ENCODE results near the gene CTDP1. TPM values are rescaled to one million over a fixed set of nuclear protein-coding genes. Genes with fewer than 3 reads are reported as not detected.

Gene CTDP1
- total RNA-seq, 1 experiment from 2014 or later = 6.2 TPM

DNA sequence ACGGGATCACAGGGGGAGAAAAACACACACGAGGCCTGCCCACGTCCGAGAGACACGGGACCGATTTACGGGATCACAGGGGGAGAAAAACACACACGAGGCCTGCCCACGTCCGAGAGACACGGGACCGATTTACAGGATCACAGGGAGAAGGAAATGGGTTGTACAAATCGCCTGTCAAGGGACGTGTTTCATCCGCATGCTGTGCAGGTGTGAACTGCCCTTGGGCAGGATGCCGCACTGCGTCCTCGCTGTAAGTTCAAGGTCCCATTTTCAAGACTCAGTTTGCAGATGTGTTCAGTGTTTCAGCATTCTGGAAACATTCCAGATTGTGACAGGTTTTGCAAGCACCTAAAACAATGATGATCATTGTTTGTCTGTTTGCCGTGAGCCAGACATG is 115.8 kb downstream of the CTDP1 start:
- DNase-seq (ENCODE audit: low read depth) = no peak

DNA sequence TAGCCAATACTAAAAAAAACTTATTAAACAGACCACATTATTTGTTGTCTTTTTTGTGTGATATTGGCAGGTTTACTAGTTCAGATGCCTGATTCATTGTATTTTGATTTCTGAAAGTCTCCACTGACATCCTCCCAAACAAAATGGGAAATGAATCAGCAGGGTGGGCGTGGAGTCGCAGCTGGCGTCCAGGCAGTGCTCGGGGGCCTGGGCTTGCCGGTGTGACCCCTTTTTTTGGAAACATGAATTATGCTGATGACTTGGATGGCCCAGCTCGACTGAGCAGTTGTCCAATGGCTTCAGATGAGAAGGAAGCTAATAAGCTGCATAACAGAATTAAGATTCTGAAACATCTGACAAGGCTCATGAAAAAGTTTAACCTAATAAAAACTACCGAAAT is 116.4 kb downstream of the CTDP1 start:
- no peak for DNase-seq (ENCODE audit: low read depth)

DNA sequence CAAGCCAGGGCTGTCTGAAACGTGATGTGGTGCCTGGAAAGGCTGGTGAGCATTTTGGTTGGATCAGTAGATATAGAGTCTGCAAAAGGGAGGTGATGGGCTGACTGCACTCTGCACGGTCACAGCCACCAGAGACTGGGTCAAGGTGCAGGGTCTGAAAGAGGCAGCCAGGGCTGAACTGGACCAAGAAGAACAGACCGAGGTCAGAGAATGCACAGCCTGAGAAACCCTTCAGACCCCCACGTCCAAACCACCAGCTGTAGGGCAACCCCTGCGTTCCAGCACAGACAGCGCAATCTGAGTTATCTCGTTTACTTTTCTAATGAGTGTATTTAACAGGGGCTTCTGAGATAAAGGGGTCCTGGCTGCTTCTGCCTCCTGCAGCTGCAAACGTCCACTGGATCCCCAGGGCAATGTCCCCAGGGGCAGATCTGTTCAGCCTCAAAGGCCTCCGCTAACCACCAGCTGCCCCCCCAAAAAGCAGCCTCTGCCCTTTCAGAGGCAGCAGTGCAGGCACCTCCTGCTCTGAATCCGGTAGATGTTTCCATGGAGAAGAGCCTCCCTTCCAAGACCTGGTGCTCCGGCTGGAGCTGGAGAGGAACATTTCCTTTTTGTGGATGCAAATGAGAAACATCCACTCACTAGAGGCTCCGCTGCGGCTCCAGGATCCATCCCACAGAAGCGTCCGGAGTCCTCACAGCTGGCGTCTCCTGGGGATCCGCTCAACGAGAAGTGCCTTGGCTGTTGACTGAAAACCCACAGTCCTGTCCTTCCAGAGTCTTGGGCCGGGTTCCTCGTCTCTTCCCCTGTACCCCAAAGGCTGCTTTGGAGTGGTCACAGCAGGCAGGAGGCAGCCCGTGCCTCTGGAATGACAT is 117.2 kb downstream of the CTDP1 start:
- DNase-seq (ENCODE audit: low read depth) = no peak

DNA sequence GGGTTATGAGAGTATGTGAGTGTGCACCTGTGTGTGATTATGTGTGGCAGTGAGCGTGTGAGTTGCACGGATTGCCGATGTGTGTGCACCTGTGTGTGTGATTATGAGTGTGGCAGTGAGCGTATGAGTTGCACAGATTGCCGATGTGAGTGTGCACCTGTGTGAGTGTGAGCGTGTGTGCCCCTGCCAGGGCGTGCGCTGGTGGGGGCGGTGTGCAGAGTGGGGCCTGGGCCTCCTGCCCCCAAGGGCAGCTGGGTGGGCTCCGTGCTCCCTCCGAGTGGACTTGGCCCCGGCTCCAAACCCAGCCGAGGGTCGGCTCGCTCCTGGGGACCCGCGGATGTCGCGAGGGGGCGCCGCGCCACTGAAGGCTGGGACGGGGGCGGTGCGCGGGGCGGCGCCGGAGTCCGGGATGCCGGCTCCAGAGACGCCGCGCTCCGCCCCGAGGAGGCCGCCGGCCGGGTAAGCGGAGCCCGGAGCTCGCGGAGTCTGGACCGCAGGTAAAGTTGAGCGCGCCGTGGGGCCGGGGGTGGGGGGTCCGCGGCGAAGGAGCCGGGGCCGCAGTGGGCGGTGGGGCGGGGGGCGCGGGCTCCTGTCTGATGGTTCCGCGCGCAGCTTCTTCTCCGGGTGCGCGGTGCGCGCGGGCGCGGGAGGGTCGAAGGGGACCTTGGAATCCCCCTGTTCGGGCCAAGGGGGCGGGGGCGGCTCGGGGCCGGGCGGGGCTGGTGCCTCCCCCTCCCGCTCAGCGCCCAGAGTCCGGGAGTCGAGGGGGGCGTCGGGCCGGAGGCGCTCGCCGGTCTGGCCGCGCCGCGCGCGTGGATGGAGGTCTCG is 118.1 kb downstream of the CTDP1 start, which contains the start of gene KCNG2:
Gene KCNG2 (plus strand): TSS at position 421 of the 828 bp plus-strand sequence. CDS start 65,730 bp downstream, outside the sequence.
- no peak for DNase-seq (ENCODE audit: low read depth)

DNA sequence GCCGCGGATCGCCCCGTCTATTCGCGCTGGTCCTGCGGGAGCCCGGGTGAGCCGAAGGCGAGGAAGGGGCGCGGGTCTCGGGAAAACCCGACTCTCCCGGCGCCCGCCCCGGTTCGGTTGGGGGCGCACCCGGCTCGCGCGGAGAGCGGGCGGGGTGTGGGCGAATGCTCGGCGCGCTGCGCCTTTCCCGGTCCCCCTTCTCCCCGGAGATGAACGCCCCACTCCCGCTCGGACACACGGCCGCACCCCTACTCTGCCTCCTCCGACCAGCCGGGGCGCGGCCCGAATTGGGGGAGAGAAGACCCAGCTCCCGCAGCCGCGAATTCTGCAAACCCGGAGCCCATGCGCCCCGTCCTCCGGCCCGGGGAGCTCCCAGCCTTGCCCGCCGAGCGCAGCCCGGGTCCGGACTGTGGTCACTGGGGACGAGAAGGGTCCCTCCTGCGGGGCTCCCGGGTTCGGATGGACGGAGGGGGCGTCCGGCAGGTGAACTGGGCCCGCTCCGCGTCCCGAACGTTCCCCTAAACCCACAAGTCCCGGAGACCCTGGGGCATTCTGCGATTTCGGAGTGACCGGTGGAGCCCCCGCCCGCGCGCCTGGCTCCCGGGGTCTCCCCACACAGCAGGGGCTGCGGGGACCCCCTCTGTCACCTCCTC is 118.9 kb downstream of the CTDP1 start:
- no peak for DNase-seq (ENCODE audit: low read depth)

DNA sequence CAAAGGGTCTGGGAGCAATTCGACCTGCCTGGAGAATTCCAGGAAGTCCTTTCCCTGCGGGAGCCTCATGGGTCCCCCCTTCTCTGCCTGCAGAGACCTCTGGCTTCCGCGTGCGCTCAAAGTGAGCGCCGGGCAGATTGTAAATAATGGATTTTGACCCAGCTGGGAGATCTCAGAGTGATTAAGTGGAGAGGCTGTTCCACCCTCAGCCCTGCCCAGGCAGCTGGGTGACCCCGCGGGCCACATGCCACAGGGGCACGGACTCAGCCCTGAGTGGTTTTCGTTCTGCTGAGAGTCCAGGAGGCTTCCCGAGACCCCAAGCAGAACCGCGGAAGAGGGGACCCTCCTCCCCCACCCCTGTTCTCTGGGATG is 119.4 kb downstream of the CTDP1 start:
- DNase-seq (ENCODE audit: low read depth) = no peak

DNA sequence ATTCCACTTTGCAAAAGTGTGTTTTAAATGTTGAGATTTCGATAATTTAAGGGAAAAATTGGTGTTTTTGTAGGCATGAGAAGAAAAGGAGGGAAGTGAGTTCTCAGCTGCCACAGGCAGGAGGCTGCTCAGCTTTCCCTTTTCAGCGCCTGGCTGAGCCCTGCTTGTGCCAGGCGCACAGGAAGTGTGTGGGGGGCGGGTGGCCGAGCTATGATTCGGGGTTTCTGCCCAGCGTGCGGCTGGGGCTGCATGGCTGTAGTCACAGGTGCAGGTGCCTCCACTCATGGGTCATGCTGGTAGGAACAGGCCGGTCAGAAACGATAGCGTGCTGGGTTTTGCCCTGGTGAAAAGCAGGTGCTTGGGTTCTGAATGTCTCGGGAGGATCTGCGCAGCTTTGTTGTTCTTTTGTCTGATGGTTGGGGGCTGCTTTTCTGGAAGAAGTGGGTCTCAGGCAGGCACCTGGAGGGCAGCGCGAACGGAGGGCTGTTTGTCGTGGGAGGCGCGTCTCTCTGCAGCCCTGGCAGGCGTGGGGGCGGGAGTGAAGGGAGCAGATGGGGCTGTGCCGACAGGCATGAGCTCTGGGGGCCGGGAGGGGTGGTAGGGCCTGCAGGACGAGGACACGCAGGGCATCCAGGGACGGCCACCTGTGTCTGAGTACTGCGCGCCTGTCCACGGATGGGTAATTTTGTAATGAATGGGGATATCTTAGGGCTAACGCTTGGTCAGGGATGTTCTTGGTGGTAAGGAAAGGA is 120.2 kb downstream of the CTDP1 start:
- DNase-seq (ENCODE audit: low read depth) = no peak

DNA sequence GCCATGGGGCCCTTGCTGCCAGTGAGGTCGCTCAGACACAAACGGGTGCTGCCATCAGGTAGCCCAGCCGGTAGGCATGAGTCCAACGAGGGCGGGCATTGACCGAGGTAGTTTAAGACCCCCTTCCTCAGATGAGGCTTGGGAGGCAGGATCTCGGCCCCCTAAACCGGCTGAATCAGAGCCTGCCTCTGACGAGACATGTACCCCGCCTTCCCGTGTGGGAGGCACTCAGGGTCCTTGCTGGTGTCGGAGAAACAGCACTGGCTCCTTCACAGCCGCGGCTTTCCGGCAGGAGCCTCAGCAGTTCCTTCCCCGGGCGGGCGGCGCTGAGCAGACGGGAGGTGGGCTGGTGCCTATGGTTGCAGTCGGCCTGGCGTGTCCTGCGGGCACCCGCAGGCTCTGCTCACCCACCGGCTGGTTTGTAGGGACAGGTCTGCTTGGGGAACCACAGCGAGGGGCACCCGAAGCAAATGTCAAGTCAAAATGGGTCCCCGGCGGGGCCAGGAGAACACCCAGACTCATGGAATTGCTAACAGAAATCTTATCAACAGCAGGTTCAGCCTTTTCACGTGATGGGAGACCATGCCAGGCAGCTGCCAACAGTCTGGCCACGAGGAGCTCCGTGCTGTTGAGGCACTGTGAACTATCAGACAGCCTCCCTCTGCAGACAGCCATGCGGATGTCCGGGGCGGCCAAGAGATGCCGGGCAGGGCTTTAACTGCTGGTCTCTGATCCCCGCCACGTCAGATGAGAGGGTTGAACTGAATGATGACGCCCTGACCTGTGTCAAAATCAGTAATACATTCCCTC is 121.0 kb downstream of the CTDP1 start:
- no peak for DNase-seq (ENCODE audit: low read depth)

DNA sequence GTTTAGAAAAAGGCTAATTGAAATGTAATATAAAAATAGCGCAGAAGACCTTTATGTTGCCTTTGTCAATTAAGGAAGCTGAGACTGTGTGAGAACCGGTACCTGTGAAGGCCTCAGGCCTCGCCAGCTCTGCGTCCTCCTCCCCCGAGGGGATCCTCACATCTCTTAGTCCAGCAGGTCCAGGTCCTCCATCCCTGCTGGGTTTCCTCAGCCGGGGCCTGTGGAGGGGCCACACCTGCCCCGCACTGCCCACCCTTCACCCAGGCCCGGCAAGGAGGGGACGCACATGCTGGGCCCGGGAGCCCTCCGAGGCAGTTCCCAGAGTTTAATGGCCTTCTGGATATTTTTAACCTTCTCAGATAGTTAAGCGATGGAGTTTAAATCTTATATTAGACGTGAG is 121.6 kb downstream of the CTDP1 start:
- no peak for DNase-seq (ENCODE audit: low read depth)

DNA sequence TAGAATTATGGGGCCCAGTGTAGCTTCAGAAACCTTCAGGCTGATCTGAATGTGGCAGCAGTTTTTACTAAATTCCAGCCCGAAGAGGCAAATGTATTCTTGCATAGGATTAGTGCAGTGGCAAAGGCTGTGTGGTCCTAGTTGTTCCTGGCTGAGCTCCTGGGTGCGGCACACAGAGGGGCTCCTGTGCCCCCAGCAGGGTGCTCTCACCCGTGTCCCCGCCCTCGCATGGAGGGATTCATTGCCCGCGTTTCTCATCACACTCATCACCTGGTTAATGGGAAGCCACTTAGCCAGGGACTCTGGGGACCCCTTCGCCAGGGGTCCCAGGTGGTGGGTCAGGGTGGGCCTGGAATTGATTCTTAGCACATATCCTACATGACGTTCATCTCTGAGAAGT is 122.0 kb downstream of the CTDP1 start:
- no peak for DNase-seq (ENCODE audit: low read depth)

DNA sequence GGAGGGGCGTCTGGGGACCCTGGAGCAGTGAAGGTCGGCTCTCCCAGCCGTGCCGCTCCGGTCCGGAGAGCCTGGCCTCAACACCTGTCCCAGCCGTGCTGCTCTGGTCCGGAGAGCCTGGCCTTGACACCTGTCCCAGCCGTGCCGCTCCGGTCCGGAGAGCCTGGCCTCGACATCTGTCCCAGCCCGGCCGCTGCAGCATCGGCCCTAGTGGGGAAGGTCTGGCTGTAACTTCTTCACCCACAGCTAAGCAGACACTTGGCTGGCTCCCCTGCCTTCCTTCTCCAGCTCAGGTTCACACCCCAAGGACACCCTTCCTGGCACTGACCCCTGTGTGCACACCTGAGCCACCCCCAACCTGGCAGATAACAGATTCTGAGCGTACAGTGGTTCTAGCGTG is 122.7 kb downstream of the CTDP1 start:
- no peak for DNase-seq (ENCODE audit: low read depth)

DNA sequence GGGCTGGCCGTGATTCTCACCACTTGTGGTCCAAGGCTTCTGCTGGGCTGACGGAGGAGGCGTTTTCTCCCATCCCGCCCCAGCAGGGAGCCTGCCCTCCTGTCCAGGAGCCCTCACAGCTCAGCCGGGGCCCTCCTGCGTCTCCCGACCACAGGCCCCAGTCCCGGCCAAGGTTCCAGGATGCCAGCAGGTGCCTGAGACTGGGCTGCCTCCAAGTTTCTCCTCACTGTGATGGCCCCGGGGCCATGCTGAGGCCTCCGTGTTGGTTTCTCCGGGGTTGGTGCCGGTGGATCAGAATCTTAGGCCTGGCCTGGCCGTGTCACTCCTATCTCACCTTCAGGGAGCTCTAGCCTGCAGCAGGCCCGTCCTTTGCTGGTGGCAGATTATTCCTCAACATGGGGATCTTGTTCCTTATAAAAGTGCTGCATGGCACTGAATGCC is 124.0 kb downstream of the CTDP1 start:
- no peak for DNase-seq (ENCODE audit: low read depth)

Other genes starting within 250 kb of the CTDP1 start
- not detected in 2 replicates for gene KCNG2, start 118.1 kb downstream of the CTDP1 start, total RNA-seq (2014; rRNA removed; shearing (Covaris generic))